ENCODE data around the gene PDK3. TPM values are rescaled to one million over a fixed set of nuclear protein-coding genes. Genes with fewer than 3 reads are reported as not detected.

The PDK3 gene
- total RNA-seq, 2 experiments from 2014 or later: 12.5 to 12.6 TPM

DNA sequence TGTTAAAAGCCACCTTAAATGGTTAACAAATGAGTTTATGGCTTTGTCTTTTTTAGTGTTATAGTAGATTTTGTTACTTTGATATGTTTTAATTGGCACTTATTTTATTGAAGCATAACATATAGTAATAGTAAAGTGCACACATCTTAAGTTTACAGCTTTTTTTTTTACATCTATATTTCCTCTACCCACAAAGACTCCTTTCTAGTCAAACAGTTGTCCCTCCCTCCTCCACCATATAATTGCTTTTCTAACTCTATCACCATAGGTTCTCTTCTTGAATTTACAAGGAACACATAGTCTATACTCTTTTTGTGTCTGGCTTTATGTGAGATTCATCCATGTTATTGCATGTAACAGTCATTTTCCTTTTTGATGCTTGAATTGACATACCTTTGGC lies 71.5 kb downstream of the PDK3 start:
- DNase-seq: no peak
- no peak overlapping the region for H3K4me3 Mint-ChIP-seq
- no peaks in the 10 kb centered on the region for H3K27me3 ChIP-seq (ENCODE audit: control insufficient read depth in 1 of 2, insufficient read depth in 2 of 2, low read length in 2 of 2)
- no peaks in the 10 kb centered on the region for H3K9me3 Mint-ChIP-seq
- no peaks in the 10 kb centered on the region for H3K4me1 Mint-ChIP-seq (ENCODE audit: low read depth)
- H3K9me3 ChIP-seq (ENCODE audit: control insufficient read depth in 1 of 2, insufficient read depth in 1 of 2, low read length in 2 of 2): no peaks in the 10 kb centered on the region
- H3K4me1 ChIP-seq (ENCODE audit: insufficient read depth, low read length): no peaks in the 10 kb centered on the region
- ATAC-seq (ENCODE audit: poor library complexity): no peak
- peaks cover 23% of the 10 kb centered on the region for H3K36me3 ChIP-seq (ENCODE audit: insufficient read depth, low read length)
- intact Hi-C loops (cut with DNase I, micrococcal nuclease): no loop called here
- ChIA-PET POLR2A (interaction anchor here (0.6 kb wide), 1 partner anchor 31 kb away, joined by 3 read pairs; no protein-coding TSS in a partner anchor), CTCF (no interaction called here)
- no peaks in the 10 kb centered on the region for H3K27me3 Mint-ChIP-seq
- TF ChIP-seq CTCF (IDR thresholded peaks at IDR 0.05): no peak
- no peak overlapping the region for H3K27ac Mint-ChIP-seq
- no peak overlapping the region for H3K4me3 ChIP-seq (ENCODE audit: low read length)
- H3K27ac ChIP-seq (ENCODE audit: low read depth in 1 of 2, low read length in 2 of 2): no peak overlapping the region
- H3K36me3 Mint-ChIP-seq (ENCODE audit: low read depth): peaks cover 45% of the 10 kb centered on the region

GRCh38 chrX:24542756-24543155 lies 77.7 kb downstream of the PDK3 start:
- Histone ChIP-seq H3K36me3 (ENCODE audit: insufficient read depth, low read length) (peaks cover 9% of the 10 kb centered on the region), H3K9me3 (ENCODE audit: control insufficient read depth in 1 of 2, insufficient read depth in 1 of 2, low read length in 2 of 2) (no peaks in the 10 kb centered on the region), H3K27me3 (ENCODE audit: control insufficient read depth in 1 of 2, insufficient read depth in 2 of 2, low read length in 2 of 2) (no peaks in the 10 kb centered on the region), H3K27ac (ENCODE audit: low read depth in 1 of 2, low read length in 2 of 2) (no peak overlapping the region), H3K4me3 (ENCODE audit: low read length) (no peak overlapping the region), H3K4me1 (ENCODE audit: insufficient read depth, low read length) (no peaks in the 10 kb centered on the region)
- no peak overlapping the region for H3K27ac Mint-ChIP-seq
- CTCF ChIA-PET: no interaction called here
- POLR2A ChIA-PET: no interaction called here
- no peaks in the 10 kb centered on the region for H3K4me1 Mint-ChIP-seq (ENCODE audit: low read depth)
- H3K4me3 Mint-ChIP-seq: no peak overlapping the region
- DNase-seq (no peak), ATAC-seq (ENCODE audit: poor library complexity) (no peak)
- no peaks in the 10 kb centered on the region for H3K9me3 Mint-ChIP-seq
- TF ChIP-seq CTCF (IDR thresholded peaks at IDR 0.05): no peak
- no peaks in the 10 kb centered on the region for H3K27me3 Mint-ChIP-seq
- intact Hi-C loops (cut with DNase I, micrococcal nuclease): no loop called here
- peaks cover 31% of the 10 kb centered on the region for H3K36me3 Mint-ChIP-seq (ENCODE audit: low read depth)

DNA sequence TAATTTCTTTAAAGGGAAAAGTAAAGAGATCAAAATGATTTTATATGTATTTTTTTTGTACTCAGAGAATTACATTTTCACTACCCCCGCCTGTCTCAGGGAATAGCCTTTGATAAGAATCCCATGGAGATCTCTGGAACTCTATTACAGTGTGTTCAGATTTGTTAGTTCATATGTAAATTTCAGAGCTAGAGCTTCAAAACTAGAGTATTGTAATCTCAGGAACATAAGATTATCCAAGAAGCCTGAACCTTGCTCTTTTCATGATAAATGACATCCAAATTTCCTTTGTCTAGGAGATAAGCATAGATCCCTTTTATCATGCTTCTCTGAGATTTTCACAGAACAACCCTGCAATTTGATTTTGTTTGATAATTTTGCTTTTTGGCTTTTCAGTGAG lies 82.9 kb downstream of the PDK3 start:
- intact Hi-C loops (cut with DNase I, micrococcal nuclease): no loop called here
- H3K4me1 Mint-ChIP-seq (ENCODE audit: low read depth): no peaks in the 10 kb centered on the region
- no peaks in the 10 kb centered on the region for H3K27me3 ChIP-seq (ENCODE audit: control insufficient read depth in 1 of 2, insufficient read depth in 2 of 2, low read length in 2 of 2)
- H3K36me3 Mint-ChIP-seq (ENCODE audit: low read depth): peaks cover 6% of the 10 kb centered on the region
- ATAC-seq (ENCODE audit: poor library complexity) (no peak), DNase-seq (no peak)
- no peaks in the 10 kb centered on the region for H3K9me3 Mint-ChIP-seq
- H3K27ac Mint-ChIP-seq: no peak overlapping the region
- no peak overlapping the region for H3K27ac ChIP-seq (ENCODE audit: low read depth in 1 of 2, low read length in 2 of 2)
- peaks cover 5% of the 10 kb centered on the region for H3K36me3 ChIP-seq (ENCODE audit: insufficient read depth, low read length)
- H3K9me3 ChIP-seq (ENCODE audit: control insufficient read depth in 1 of 2, insufficient read depth in 1 of 2, low read length in 2 of 2): no peaks in the 10 kb centered on the region
- H3K4me3 ChIP-seq (ENCODE audit: low read length): no peak overlapping the region
- H3K4me3 Mint-ChIP-seq: no peak overlapping the region
- no peak for TF ChIP-seq CTCF (IDR thresholded peaks at IDR 0.05)
- POLR2A ChIA-PET: no interaction called here
- CTCF ChIA-PET: no interaction called here
- H3K4me1 ChIP-seq (ENCODE audit: insufficient read depth, low read length): no peaks in the 10 kb centered on the region
- no peaks in the 10 kb centered on the region for H3K27me3 Mint-ChIP-seq
